CD4-positive, alpha-beta T cell treated with Interleukin-6 at 100 ng/mL for 8 hours (primary cell): ENCODE results near the gene GKN2.

Source experiments
- DNase-seq: peaks from one replicate; pipeline ENCODE4 v3.0.0-alpha.2; 2020; ENCODE audit warnings: mixed read lengths, low spot score

Gene GKN2

GRCh38 chr2:68952887-68953521, at the start of gene GKN2:
TSS of gene GKN2 (minus strand) at chr2:68952893. CDS start at chr2:68952861, 32 bp downstream.
- DNase-seq, result no peak

GRCh38 chr2:69001879-69002278, 49.2 kb upstream of the GKN2 start:
- no peak for DNase-seq

GRCh38 chr2:68997401-68997800, 44.7 kb upstream of the GKN2 start:
- no peak for DNase-seq

GRCh38 chr2:68995916-68996315, 43.2 kb upstream of the GKN2 start:
- no peak for DNase-seq

- no peak for DNase-seq
Observed at GRCh38 chr2:68994864-68995263, 42.2 kb upstream of the GKN2 start.

- DNase-seq, result no peak
Observed at GRCh38 chr2:68993660-68994059, 41.0 kb upstream of the GKN2 start.

- DNase-seq, result no peak
Observed at GRCh38 chr2:68992933-68993332, 40.2 kb upstream of the GKN2 start.

- DNase-seq, result no peak
Observed at GRCh38 chr2:68992341-68992740, 39.6 kb upstream of the GKN2 start.

GRCh38 chr2:68989035-68989434, 36.3 kb upstream of the GKN2 start:
- no peak for DNase-seq

- DNase-seq, result no peak
Observed at GRCh38 chr2:68987021-68987503, 34.4 kb upstream of the GKN2 start.

- no peak for DNase-seq
Observed at GRCh38 chr2:68980956-68981355, 28.3 kb upstream of the GKN2 start.

- no peak for DNase-seq
Observed at GRCh38 chr2:68978098-68978497, 25.4 kb upstream of the GKN2 start.

GRCh38 chr2:68977453-68977852, 24.8 kb upstream of the GKN2 start:
- DNase-seq, result no peak

GRCh38 chr2:68975844-68976243, 23.2 kb upstream of the GKN2 start:
- no peak for DNase-seq

- DNase-seq, result no peak
Observed at GRCh38 chr2:68974946-68975665, 22.4 kb upstream of the GKN2 start.

GRCh38 chr2:68974251-68974650, 21.6 kb upstream of the GKN2 start, which contains the start of gene GKN1:
TSS of gene GKN1 (plus strand) at chr2:68974636. CDS start at chr2:68974678, 42 bp downstream.
- DNase-seq, result no peak

- DNase-seq, result no peak
Observed at GRCh38 chr2:68971591-68972231, 19.0 kb upstream of the GKN2 start.

GRCh38 chr2:68970566-68971265, 18.0 kb upstream of the GKN2 start:
- no peak for DNase-seq

GRCh38 chr2:68969736-68970490, 17.2 kb upstream of the GKN2 start:
- no peak for DNase-seq

GRCh38 chr2:68968221-68968620, 15.5 kb upstream of the GKN2 start:
- no peak for DNase-seq

GRCh38 chr2:68964282-68964681, 11.6 kb upstream of the GKN2 start:
- no peak for DNase-seq

GRCh38 chr2:68961380-68961779, 8.7 kb upstream of the GKN2 start:
- DNase-seq, result no peak
